ENCODE measurements around the gene DAGLA. TPM values are rescaled to one million over a fixed set of nuclear protein-coding genes. Genes with fewer than 3 reads are reported as not detected.

The DAGLA gene
- total RNA-seq, 3 donors from 2014 or later (not counting 1 experiment from before 2014, with no cell fraction given): 0.18 to 0.48 (median 0.38) TPM

DNA sequence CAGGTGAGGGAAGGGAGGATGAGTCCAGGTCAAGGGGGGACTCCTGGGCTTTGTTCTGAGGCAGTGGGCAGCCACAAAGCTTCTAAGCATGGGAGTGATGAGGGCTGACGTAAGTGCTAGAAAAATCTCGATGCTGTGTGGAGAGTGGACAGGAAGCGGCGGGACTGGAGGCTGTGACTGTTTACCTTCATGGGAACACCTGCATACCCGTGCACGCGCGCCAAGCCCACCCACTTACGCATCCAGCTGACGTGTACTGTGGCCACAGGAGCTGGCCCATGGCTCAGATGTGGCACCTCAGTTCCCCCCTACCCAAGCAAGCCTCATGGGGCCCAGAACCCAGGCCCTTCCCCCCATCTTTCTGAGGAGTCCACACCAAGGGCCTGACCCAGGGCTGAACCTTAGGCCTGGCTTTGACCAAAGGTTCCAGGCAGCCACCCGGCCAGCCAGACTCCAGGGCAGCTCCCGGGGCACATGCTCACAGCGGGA, 86.2 kb downstream of the DAGLA start:
- Histone ChIP-seq H3K4me3 (ENCODE audit: low read length) (no peak overlapping the region), H3K27ac (ENCODE audit: low read length) (no peak overlapping the region), H3K27me3 (ENCODE audit: control insufficient read depth, insufficient read depth, low read length) (no peaks in the 10 kb centered on the region), H3K36me3 (ENCODE audit: control insufficient read depth, insufficient read depth, low read length) (no peaks in the 10 kb centered on the region), H3K4me1 (ENCODE audit: control insufficient read depth, insufficient read depth, low read length) (peaks cover 3% of the 10 kb centered on the region), H3K9me3 (ENCODE audit: control insufficient read depth, insufficient read depth, low read length) (no peaks in the 10 kb centered on the region)
- Mint-ChIP-seq H3K27ac (no peak overlapping the region), H3K4me1 (peaks cover 0 to 5% of the 10 kb centered on the region in 2 donors), H3K27me3 (ENCODE audit: low read depth in 2 of 2) (peaks cover 0 to 3% of the 10 kb centered on the region in 2 donors), H3K9me3 (no peaks in the 10 kb centered on the region), H3K36me3 (no peaks in the 10 kb centered on the region), H3K4me3 (no peak overlapping the region)
- ATAC-seq (peak in 2 of 3 donors; percentile 28 to 49), DNase-seq (no peak)
- intact Hi-C loops (cut with micrococcal nuclease): no loop called here
- WGBS (ENCODE audit: insufficient coverage): 74% methylated on average over 13 of the region's 13 CpGs
- TF ChIP-seq, protein P1, sequence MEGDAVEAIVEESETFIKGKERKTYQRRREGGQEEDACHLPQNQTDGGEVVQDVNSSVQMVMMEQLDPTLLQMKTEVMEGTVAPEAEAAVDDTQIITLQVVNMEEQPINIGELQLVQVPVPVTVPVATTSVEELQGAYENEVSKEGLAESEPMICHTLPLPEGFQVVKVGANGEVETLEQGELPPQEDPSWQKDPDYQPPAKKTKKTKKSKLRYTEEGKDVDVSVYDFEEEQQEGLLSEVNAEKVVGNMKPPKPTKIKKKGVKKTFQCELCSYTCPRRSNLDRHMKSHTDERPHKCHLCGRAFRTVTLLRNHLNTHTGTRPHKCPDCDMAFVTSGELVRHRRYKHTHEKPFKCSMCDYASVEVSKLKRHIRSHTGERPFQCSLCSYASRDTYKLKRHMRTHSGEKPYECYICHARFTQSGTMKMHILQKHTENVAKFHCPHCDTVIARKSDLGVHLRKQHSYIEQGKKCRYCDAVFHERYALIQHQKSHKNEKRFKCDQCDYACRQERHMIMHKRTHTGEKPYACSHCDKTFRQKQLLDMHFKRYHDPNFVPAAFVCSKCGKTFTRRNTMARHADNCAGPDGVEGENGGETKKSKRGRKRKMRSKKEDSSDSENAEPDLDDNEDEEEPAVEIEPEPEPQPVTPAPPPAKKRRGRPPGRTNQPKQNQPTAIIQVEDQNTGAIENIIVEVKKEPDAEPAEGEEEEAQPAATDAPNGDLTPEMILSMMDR (IDR thresholded peaks at IDR 0.05): no peak

DNA sequence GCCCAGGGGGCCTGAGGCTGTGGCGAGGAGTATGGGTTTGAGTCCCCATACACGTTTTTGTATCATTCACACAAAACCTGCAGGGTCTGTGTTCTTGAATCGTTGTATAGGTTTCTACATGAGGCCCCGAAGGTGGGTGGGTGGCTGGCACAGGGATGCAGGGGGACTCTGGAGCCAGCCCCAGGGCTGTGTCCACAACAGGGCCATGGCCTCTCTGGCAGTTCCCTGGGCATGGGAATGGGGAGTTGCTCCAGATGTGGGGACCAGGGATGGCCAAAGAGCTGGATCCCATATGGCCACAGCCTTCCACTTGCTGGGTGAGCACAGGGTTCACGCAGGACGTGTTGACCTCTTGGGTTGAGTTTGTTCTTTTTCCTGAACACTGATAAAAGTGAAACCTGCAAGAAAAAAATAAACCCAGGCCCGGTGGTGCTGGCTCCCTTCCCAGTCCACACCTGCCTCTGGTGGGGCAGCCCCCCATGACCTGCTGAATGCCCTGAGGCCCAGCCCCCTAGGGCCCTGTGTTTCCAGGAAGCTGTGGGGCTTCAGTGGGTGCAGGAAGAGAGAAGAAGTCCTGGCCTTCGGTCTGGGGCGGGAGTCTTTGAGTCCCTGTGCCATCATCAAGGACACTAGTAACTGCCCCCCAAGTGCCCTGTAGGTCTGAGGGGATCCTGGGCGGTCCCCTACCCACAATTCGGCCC, 88.3 kb downstream of the DAGLA start:
- H3K27me3 ChIP-seq (ENCODE audit: control insufficient read depth, insufficient read depth, low read length): no peaks in the 10 kb centered on the region
- Mint-ChIP-seq H3K9me3 (no peaks in the 10 kb centered on the region), H3K27ac (no peak overlapping the region), H3K36me3 (no peaks in the 10 kb centered on the region), H3K4me1 (no peaks in the 10 kb centered on the region), H3K27me3 (ENCODE audit: low read depth in 2 of 2) (no peaks in the 10 kb centered on the region), H3K4me3 (no peak overlapping the region)
- H3K4me3 ChIP-seq (ENCODE audit: low read length): no peak overlapping the region
- ATAC-seq (peak in 1 of 3 donors; percentile 7), DNase-seq (no peak)
- no peak overlapping the region for H3K27ac ChIP-seq (ENCODE audit: low read length)
- intact Hi-C loops (cut with micrococcal nuclease): no loop called here
- peaks cover 12% of the 10 kb centered on the region for H3K4me1 ChIP-seq (ENCODE audit: control insufficient read depth, insufficient read depth, low read length)
- no peaks in the 10 kb centered on the region for H3K36me3 ChIP-seq (ENCODE audit: control insufficient read depth, insufficient read depth, low read length)
- no peaks in the 10 kb centered on the region for H3K9me3 ChIP-seq (ENCODE audit: control insufficient read depth, insufficient read depth, low read length)
- WGBS (ENCODE audit: insufficient coverage): 66% methylated on average over 11 of the region's 11 CpGs
- TF ChIP-seq, protein P1 (IDR thresholded peaks at IDR 0.05): no peak

DNA sequence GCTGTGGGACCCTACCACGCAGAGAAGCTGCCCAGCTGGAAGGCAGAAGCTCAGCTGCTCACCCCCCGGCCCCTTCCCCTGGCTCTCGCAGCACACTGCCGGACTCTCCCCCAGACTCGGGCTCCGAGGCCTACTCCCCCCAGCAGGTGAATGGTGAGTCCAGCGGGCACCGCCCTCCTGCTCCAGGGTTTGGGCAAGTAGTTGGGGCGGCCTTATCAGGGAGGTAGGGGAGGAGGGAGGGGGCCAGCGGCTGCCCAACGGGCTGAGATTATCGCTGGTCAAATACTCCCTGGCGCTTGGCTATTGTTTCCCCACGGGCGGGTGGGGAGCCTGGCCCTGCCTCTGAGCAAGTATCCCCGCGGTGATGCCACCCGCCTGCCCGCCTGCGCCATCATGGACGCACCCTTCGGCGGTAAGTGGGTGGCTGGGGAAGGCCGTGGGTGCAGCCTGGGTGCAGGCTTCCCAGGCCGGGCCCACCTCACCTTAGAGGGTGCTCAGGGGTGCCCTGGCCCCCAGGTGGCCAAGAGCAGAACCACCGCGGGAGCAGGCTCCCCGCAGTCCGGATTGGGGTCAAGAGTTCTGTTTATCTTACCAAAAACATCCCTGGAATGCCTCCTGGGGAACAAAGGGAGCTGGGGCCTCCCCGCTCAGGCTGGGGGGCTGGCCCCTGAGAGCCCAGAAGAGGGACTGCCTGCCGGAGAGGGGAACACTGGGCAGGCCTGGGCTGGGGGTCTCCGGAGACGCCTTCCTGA, 89.2 kb downstream of the DAGLA start:
- H3K36me3 ChIP-seq (ENCODE audit: control insufficient read depth, insufficient read depth, low read length): no peaks in the 10 kb centered on the region
- no peak overlapping the region for H3K4me3 ChIP-seq (ENCODE audit: low read length)
- no peak overlapping the region for H3K27ac ChIP-seq (ENCODE audit: low read length)
- peaks cover 12% of the 10 kb centered on the region for H3K4me1 ChIP-seq (ENCODE audit: control insufficient read depth, insufficient read depth, low read length)
- no peaks in the 10 kb centered on the region for H3K27me3 Mint-ChIP-seq (ENCODE audit: low read depth in 2 of 2)
- TF ChIP-seq, protein P1 (IDR thresholded peaks at IDR 0.05): no peak
- intact Hi-C loops (cut with micrococcal nuclease): no loop called here
- ATAC-seq (no peak), DNase-seq (no peak)
- no peaks in the 10 kb centered on the region for H3K9me3 ChIP-seq (ENCODE audit: control insufficient read depth, insufficient read depth, low read length)
- 96% methylated on average over 33 of the region's 33 CpGs for WGBS (ENCODE audit: insufficient coverage)
- H3K4me3 Mint-ChIP-seq: no peak overlapping the region
- no peaks in the 10 kb centered on the region for H3K36me3 Mint-ChIP-seq
- no peaks in the 10 kb centered on the region for H3K27me3 ChIP-seq (ENCODE audit: control insufficient read depth, insufficient read depth, low read length)
- no peaks in the 10 kb centered on the region for H3K9me3 Mint-ChIP-seq
- no peaks in the 10 kb centered on the region for H3K4me1 Mint-ChIP-seq
- H3K27ac Mint-ChIP-seq: no peak overlapping the region

Data from natural killer cell (primary cell).